D341Med (cell line): Measurements from ENCODE around the gene FGD5.

Experiments used
- DNase-seq: peaks from one replicate; pipeline ENCODE4 v3.0.0; 2012; ENCODE audit warnings: low spot score

FGD5 gene

GRCh38 chr3:14852717-14853116 lies 34.0 kb downstream of the FGD5 start:
- no peak for DNase-seq

GRCh38 chr3:14853271-14853951 lies 34.6 kb downstream of the FGD5 start:
- no peak for DNase-seq

GRCh38 chr3:14857506-14857905 lies 38.7 kb downstream of the FGD5 start:
- DNase-seq = no peak

- no peak for DNase-seq
Measured at GRCh38 chr3:14858105-14858504, 39.3 kb downstream of the FGD5 start.

GRCh38 chr3:14859880-14860279 lies 41.1 kb downstream of the FGD5 start:
- no peak for DNase-seq

- DNase-seq = no peak
Measured at GRCh38 chr3:14861031-14861430, 42.3 kb downstream of the FGD5 start.

- no peak for DNase-seq
Measured at GRCh38 chr3:14861446-14862302, 42.9 kb downstream of the FGD5 start.

- no peak for DNase-seq
Measured at GRCh38 chr3:14862303-14862660, 43.5 kb downstream of the FGD5 start.

- no peak for DNase-seq
Measured at GRCh38 chr3:14862661-14863230, 44.0 kb downstream of the FGD5 start.

- no peak for DNase-seq
Measured at GRCh38 chr3:14863333-14864100, 44.8 kb downstream of the FGD5 start.

- DNase-seq = no peak
Measured at GRCh38 chr3:14864131-14864530, 45.4 kb downstream of the FGD5 start.

GRCh38 chr3:14866627-14867026 lies 47.9 kb downstream of the FGD5 start:
- DNase-seq = no peak

- no peak for DNase-seq
Measured at GRCh38 chr3:14867936-14868570, 49.3 kb downstream of the FGD5 start.

GRCh38 chr3:14869917-14870782 lies 51.4 kb downstream of the FGD5 start:
- DNase-seq = no peak

GRCh38 chr3:14870783-14871060 lies 52.0 kb downstream of the FGD5 start:
- no peak for DNase-seq

- DNase-seq = no peak
Measured at GRCh38 chr3:14871456-14872200, 52.9 kb downstream of the FGD5 start.

GRCh38 chr3:14872706-14873105 lies 53.9 kb downstream of the FGD5 start:
- DNase-seq = no peak

- no peak for DNase-seq
Measured at GRCh38 chr3:14874784-14875183, 56.0 kb downstream of the FGD5 start.

- DNase-seq = no peak
Measured at GRCh38 chr3:14875411-14876175, 56.8 kb downstream of the FGD5 start.

GRCh38 chr3:14876921-14877333 lies 58.2 kb downstream of the FGD5 start:
- DNase-seq = no peak
